Neural cell (in vitro differentiated cells): Measurements from ENCODE around the gene PLEKHS1. TPM values are rescaled to one million over a fixed set of nuclear protein-coding genes. Genes with fewer than 3 reads are reported as not detected.

ENCODE experiments used
- H2AFZ ChIP-seq: fragments of 200-600, 300-800 bp; sonication (generic), shearing (Covaris generic); 2 replicates; pipeline ENCODE4 v1.6.0; 2014; ENCODE audit warnings: low read depth, mild to moderate bottlenecking, antibody characterized with exemption, low read length, moderate library complexity
- H3F3A ChIP-seq: fragments of 200-600 bp; shearing (Covaris generic); 2 replicates; pipeline ENCODE4 v1.6.1; 2016; ENCODE audit warnings: mild to moderate bottlenecking, moderate library complexity, mixed read lengths, antibody characterized with exemption, low read length; ENCODE audit not compliant: insufficient read depth, poor library complexity, severe bottlenecking
- H3K27ac ChIP-seq: fragments of 200-600, 300-800 bp; sonication (generic), shearing (Covaris generic); 2 replicates; pipeline ENCODE4 v1.5.1; 2014; ENCODE audit warnings: mild to moderate bottlenecking, low read length, moderate library complexity
- H3K27me3 ChIP-seq: fragments of 300-800, 200-600 bp; sonication (generic), shearing (Covaris generic); 2 replicates; pipeline ENCODE4 v1.6.0; 2014; ENCODE audit warnings: mild to moderate bottlenecking, low read depth, low read length, moderate library complexity; ENCODE audit not compliant: insufficient read depth
- H3K36me3 ChIP-seq: fragments of 300-800, 200-600 bp; sonication (generic), shearing (Covaris generic); 2 replicates; pipeline ENCODE4 v1.5.1; 2014; ENCODE audit warnings: mild to moderate bottlenecking, antibody characterized with exemption, low read length, moderate library complexity; ENCODE audit not compliant: insufficient read depth
- H3K4me2 ChIP-seq: fragments of 300-800, 200-600 bp; sonication (generic), shearing (Covaris generic); 2 replicates; pipeline ENCODE4 v1.6.0; 2014; ENCODE audit warnings: mild to moderate bottlenecking, low read length
- H3K4me3 ChIP-seq: fragments of 300-800, 200-600 bp; sonication (generic), shearing (Covaris generic); 2 replicates; pipeline ENCODE4 v1.5.1; 2014; ENCODE audit warnings: mild to moderate bottlenecking, low read length, moderate library complexity
- H3K79me2 ChIP-seq: fragments of 200-600 bp; shearing (Covaris generic); replicated peaks from 2 replicates; pipeline ENCODE4 v1.6.0; 2014; ENCODE audit warnings: mild to moderate bottlenecking, low read length, moderate library complexity; ENCODE audit not compliant: insufficient read depth
- H3K9ac ChIP-seq: fragments of 300-800, 200-600 bp; sonication (generic), shearing (Covaris generic); 2 replicates; pipeline ENCODE4 v1.6.1; 2016; ENCODE audit warnings: mild to moderate bottlenecking, low read length, mixed read lengths
- H3K9me2 ChIP-seq: fragments of 200-600 bp; shearing (Covaris generic); 2 replicates; pipeline ENCODE4 v1.6.1; 2016; ENCODE audit warnings: mild to moderate bottlenecking, low read length, mixed read lengths; ENCODE audit not compliant: insufficient read depth
- H3K9me3 ChIP-seq: fragments of 200-600, 300-800 bp; sonication (generic), shearing (Covaris generic); 2 replicates; pipeline ENCODE4 v1.6.1; 2016; ENCODE audit warnings: mild to moderate bottlenecking, mixed run types, low read length, moderate library complexity, mixed read lengths
- H4K20me1 ChIP-seq: fragments of 200-600 bp; shearing (Covaris generic); 2 replicates; pipeline ENCODE4 v1.6.1; 2016; ENCODE audit warnings: mild to moderate bottlenecking, mixed run types; ENCODE audit not compliant: insufficient read depth
- EP300 ChIP-seq: fragments of 450-650 bp; conservative IDR thresholded peaks from 2 replicates; pipeline ENCODE4 v1.6.1; 2014; ENCODE audit warnings: antibody characterized with exemption, mild to moderate bottlenecking, moderate library complexity; ENCODE audit not compliant: poor library complexity, severe bottlenecking
- EZH2 ChIP-seq: fragments of 200-600, 300-800 bp; shearing (Covaris generic), sonication (generic); IDR thresholded peaks from 2 replicates; pipeline ENCODE4 v1.6.1; 2014; ENCODE audit warnings: antibody characterized with exemption, low read length, borderline replicate concordance, mild to moderate bottlenecking; ENCODE audit not compliant: insufficient read depth, poor library complexity, severe bottlenecking
- MXI1 ChIP-seq: fragments of 450-650 bp; conservative IDR thresholded peaks from 2 replicates; pipeline ENCODE4 v1.6.1; 2014; ENCODE audit warnings: antibody characterized with exemption, mild to moderate bottlenecking; ENCODE audit not compliant: poor library complexity, severe bottlenecking
- POLR2AphosphoS5 ChIP-seq: IDR thresholded peaks from 2 replicates; pipeline ENCODE4 v1.6.1; 2012
- RAD21 ChIP-seq: fragments of 450-650 bp; conservative IDR thresholded peaks from 2 replicates; pipeline ENCODE4 v1.6.1; 2014; ENCODE audit warnings: antibody characterized with exemption, mild to moderate bottlenecking, moderate library complexity
- SMC3 ChIP-seq: fragments of 450-650 bp; conservative IDR thresholded peaks from 2 replicates; pipeline ENCODE4 v1.6.1; 2014; ENCODE audit warnings: antibody characterized with exemption, mild to moderate bottlenecking, moderate library complexity; ENCODE audit not compliant: poor library complexity
- TAF1 ChIP-seq: IDR thresholded peaks from 2 replicates; pipeline ENCODE4 v1.6.1; 2012; ENCODE audit warnings: low read depth
- polyA plus RNA-seq: library from polyadenylated mRNA; depleted of rRNA; stranded (reverse); fragments of >200 nt; gene quantifications from 2 replicates; pipeline ENCODE4 v1.2.3, GENCODE V29; 2014
- TF ChIP-seq, protein P1 (sequence below): IDR thresholded peaks from 2 replicates; pipeline ENCODE4 v1.6.1; 2012; ENCODE audit warnings: borderline replicate concordance
- TF ChIP-seq, protein P2 (sequence below): fragments of 450-650 bp; IDR thresholded peaks from 2 replicates; pipeline ENCODE4 v1.5.1; 2014; ENCODE audit warnings: antibody characterized with exemption, mild to moderate bottlenecking, moderate library complexity; ENCODE audit not compliant: poor library complexity, severe bottlenecking

The PLEKHS1 gene
- polyA plus RNA-seq, 1 donor from 2014 or later, result not detected

DNA sequence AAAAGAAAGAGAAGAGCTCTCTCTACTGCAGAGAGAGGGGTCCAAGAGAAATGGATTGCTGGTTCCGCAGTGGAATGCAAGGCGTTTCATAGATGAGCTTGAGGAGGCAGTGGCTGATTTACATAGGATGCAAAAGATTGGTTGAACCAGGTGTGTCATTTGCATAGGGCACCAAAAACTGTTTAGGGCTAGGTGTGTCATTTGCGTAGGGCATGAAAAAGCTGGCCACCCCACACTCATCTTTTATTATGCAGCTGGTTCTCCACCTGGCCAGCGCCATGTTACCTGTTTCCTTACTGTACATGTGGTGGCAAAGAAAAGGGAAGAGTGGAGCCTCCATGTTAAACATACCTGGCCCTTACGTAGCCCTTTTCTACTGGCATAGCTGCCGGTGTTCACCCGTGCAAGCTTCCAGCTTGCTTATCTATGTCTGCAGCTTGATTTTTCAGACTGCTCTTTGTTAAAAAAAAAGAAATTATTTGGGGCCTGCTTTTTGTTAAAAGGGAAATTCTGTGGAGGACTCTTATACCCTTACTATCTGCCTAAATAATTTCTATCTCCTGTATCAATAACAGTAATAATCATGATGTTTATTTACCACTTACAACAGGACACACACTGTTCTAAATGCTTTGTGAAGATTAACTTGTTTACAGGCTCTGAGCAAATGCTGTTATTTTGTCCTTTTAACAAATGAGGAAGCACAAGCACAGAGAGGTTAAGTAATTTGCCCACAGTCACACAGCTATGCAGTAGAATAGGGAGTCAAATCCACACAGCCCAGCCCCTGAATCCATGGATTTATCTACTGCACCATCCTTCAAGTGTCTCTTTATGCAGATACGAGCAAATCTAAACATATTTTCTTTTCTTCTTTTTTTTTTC is 38.5 kb upstream of the PLEKHS1 start:
- no peaks in the 10 kb centered on the region for H3K79me2 ChIP-seq
- H4K20me1 ChIP-seq, result no peaks in the 10 kb centered on the region
- no peaks in the 10 kb centered on the region for H3K9me3 ChIP-seq
- H3K27me3 ChIP-seq, result no peaks in the 10 kb centered on the region
- no peak overlapping the region for H3K9ac ChIP-seq
- H3K27ac ChIP-seq, result no peak overlapping the region
- H3K4me2 ChIP-seq, result no peak overlapping the region
- no peak for TF ChIP-seq EZH2
- H3F3A ChIP-seq, result no peaks in the 10 kb centered on the region
- no peaks in the 10 kb centered on the region for H3K9me2 ChIP-seq
- no peak overlapping the region for H3K4me3 ChIP-seq
- no peak overlapping the region for H2AFZ ChIP-seq
- H3K36me3 ChIP-seq, result no peaks in the 10 kb centered on the region

DNA sequence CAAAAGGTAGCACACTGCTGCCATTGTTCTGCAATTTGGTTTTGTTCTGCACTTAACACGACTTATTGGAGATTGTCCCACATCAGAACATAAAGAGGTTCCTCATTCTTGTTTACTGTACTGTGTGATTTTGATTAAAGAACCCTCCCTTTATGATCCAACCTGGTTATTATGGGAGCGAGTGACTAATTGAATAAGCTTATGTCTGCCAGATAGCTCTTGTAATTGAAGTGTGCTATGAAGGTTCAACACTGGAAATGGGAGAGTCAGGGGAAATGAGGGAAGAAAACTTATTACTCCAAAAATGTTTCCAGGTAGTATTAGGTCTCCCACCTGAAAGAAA is 37.9 kb upstream of the PLEKHS1 start:
- Histone ChIP-seq H3K27ac (no peak overlapping the region), H3K4me3 (no peak overlapping the region), H3K9ac (no peak overlapping the region), H3K27me3 (no peaks in the 10 kb centered on the region), H3K9me3 (no peaks in the 10 kb centered on the region), H3K36me3 (no peaks in the 10 kb centered on the region), H3K9me2 (no peaks in the 10 kb centered on the region), H3K4me2 (no peak overlapping the region), H3K79me2 (no peaks in the 10 kb centered on the region), H4K20me1 (no peaks in the 10 kb centered on the region), H2AFZ (no peak overlapping the region), H3F3A (no peaks in the 10 kb centered on the region)
- TF ChIP-seq EP300, result no peak
- TF ChIP-seq SMC3, result no peak
- TF ChIP-seq TAF1, result no peak
- TF ChIP-seq POLR2AphosphoS5, result no peak
- no peak for TF ChIP-seq MXI1
- TF ChIP-seq, protein P1, sequence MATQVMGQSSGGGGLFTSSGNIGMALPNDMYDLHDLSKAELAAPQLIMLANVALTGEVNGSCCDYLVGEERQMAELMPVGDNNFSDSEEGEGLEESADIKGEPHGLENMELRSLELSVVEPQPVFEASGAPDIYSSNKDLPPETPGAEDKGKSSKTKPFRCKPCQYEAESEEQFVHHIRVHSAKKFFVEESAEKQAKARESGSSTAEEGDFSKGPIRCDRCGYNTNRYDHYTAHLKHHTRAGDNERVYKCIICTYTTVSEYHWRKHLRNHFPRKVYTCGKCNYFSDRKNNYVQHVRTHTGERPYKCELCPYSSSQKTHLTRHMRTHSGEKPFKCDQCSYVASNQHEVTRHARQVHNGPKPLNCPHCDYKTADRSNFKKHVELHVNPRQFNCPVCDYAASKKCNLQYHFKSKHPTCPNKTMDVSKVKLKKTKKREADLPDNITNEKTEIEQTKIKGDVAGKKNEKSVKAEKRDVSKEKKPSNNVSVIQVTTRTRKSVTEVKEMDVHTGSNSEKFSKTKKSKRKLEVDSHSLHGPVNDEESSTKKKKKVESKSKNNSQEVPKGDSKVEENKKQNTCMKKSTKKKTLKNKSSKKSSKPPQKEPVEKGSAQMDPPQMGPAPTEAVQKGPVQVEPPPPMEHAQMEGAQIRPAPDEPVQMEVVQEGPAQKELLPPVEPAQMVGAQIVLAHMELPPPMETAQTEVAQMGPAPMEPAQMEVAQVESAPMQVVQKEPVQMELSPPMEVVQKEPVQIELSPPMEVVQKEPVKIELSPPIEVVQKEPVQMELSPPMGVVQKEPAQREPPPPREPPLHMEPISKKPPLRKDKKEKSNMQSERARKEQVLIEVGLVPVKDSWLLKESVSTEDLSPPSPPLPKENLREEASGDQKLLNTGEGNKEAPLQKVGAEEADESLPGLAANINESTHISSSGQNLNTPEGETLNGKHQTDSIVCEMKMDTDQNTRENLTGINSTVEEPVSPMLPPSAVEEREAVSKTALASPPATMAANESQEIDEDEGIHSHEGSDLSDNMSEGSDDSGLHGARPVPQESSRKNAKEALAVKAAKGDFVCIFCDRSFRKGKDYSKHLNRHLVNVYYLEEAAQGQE, result no peak
- TF ChIP-seq, protein P2, sequence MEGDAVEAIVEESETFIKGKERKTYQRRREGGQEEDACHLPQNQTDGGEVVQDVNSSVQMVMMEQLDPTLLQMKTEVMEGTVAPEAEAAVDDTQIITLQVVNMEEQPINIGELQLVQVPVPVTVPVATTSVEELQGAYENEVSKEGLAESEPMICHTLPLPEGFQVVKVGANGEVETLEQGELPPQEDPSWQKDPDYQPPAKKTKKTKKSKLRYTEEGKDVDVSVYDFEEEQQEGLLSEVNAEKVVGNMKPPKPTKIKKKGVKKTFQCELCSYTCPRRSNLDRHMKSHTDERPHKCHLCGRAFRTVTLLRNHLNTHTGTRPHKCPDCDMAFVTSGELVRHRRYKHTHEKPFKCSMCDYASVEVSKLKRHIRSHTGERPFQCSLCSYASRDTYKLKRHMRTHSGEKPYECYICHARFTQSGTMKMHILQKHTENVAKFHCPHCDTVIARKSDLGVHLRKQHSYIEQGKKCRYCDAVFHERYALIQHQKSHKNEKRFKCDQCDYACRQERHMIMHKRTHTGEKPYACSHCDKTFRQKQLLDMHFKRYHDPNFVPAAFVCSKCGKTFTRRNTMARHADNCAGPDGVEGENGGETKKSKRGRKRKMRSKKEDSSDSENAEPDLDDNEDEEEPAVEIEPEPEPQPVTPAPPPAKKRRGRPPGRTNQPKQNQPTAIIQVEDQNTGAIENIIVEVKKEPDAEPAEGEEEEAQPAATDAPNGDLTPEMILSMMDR, result no peak
- TF ChIP-seq EZH2, result no peak
- TF ChIP-seq RAD21, result no peak
